Kidney epithelial cell (primary cell): ENCODE measurements around the gene SYNE2. TPM values are rescaled to one million over a fixed set of nuclear protein-coding genes. Genes with fewer than 3 reads are reported as not detected.

Experiments
- DNase-seq: peaks from one replicate; pipeline ENCODE4 v3.0.0-alpha.2; 2010; ENCODE audit warnings: low read depth
- H3K27me3 ChIP-seq: 2 replicates; pipeline ENCODE4 v1.6.0; 2011; ENCODE audit warnings: low read length; ENCODE audit not compliant: control insufficient read depth, insufficient read depth
- H3K36me3 ChIP-seq: 2 replicates; pipeline ENCODE4 v1.5.1; 2011; ENCODE audit warnings: low read length; ENCODE audit not compliant: control insufficient read depth, insufficient read depth
- H3K4me3 ChIP-seq: 2 replicates; pipeline ENCODE4 v1.5.1; 2011; ENCODE audit warnings: low read depth, mild to moderate bottlenecking, control low read depth, low read length
- total RNA-seq: library from RNA; depleted of rRNA; stranded (reverse); fragments of >200 nt; gene quantifications from 2 replicates; pipeline ENCODE4 v1.2.3, GENCODE V29; 2015
- TF ChIP-seq, protein P1 (sequence below): IDR thresholded peaks from 2 replicates; pipeline ENCODE4 v1.5.1; 2011; ENCODE audit warnings: mild to moderate bottlenecking, moderate library complexity, low read length, control low read depth, inconsistent platforms; ENCODE audit not compliant: insufficient read depth, poor library complexity, severe bottlenecking

Gene SYNE2
- total RNA-seq, 1 donor from 2014 or later, result 35.7 TPM

DNA sequence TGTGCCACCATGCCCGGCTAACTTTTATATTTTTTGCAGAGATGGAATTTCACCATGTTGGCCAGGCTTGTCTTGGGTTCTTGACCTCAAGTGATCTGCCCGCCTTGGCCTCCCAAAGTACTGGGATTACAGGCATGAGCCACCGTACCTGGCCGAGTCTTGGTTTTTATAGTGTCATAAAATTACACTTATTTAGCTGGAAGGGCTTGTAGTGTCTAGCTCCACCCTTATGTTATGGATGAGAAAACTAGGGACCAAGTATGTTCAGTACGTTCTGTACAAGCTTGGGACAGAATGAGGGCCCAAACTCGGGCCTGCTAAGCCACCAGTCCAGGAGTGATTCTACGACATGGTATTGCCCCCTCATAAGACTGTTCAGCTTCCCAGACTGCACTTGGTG lies 35.1 kb downstream of the SYNE2 start:
- Histone ChIP-seq H3K36me3 (no peaks in the 10 kb centered on the region), H3K27me3 (no peaks in the 10 kb centered on the region), H3K4me3 (no peak overlapping the region)
- TF ChIP-seq, protein P1, sequence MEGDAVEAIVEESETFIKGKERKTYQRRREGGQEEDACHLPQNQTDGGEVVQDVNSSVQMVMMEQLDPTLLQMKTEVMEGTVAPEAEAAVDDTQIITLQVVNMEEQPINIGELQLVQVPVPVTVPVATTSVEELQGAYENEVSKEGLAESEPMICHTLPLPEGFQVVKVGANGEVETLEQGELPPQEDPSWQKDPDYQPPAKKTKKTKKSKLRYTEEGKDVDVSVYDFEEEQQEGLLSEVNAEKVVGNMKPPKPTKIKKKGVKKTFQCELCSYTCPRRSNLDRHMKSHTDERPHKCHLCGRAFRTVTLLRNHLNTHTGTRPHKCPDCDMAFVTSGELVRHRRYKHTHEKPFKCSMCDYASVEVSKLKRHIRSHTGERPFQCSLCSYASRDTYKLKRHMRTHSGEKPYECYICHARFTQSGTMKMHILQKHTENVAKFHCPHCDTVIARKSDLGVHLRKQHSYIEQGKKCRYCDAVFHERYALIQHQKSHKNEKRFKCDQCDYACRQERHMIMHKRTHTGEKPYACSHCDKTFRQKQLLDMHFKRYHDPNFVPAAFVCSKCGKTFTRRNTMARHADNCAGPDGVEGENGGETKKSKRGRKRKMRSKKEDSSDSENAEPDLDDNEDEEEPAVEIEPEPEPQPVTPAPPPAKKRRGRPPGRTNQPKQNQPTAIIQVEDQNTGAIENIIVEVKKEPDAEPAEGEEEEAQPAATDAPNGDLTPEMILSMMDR, result no peak
- no peak for DNase-seq

DNA sequence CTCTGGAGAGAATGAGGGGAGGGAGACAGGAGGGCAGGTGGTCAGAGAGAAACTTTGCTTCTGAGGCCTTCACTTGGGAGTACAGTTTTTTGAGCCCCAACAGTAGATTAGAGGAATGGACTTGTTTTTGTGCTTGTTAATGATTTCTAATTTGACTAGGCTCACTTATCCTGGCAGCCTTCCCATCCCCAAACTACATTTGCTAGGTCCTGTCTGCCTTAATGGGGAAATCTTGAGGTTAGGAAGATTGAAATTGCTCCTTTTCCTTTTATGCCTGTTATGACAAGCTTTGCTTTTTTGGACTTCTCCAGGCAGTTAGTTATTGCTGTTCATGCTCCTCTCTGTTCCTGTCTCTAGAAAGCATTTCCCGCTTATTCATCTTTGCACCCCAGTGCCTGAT lies 37.7 kb downstream of the SYNE2 start:
- H3K36me3 ChIP-seq, result no peaks in the 10 kb centered on the region
- no peak for DNase-seq
- H3K27me3 ChIP-seq, result no peaks in the 10 kb centered on the region
- TF ChIP-seq, protein P1, result no peak
- H3K4me3 ChIP-seq, result no peak overlapping the region

DNA sequence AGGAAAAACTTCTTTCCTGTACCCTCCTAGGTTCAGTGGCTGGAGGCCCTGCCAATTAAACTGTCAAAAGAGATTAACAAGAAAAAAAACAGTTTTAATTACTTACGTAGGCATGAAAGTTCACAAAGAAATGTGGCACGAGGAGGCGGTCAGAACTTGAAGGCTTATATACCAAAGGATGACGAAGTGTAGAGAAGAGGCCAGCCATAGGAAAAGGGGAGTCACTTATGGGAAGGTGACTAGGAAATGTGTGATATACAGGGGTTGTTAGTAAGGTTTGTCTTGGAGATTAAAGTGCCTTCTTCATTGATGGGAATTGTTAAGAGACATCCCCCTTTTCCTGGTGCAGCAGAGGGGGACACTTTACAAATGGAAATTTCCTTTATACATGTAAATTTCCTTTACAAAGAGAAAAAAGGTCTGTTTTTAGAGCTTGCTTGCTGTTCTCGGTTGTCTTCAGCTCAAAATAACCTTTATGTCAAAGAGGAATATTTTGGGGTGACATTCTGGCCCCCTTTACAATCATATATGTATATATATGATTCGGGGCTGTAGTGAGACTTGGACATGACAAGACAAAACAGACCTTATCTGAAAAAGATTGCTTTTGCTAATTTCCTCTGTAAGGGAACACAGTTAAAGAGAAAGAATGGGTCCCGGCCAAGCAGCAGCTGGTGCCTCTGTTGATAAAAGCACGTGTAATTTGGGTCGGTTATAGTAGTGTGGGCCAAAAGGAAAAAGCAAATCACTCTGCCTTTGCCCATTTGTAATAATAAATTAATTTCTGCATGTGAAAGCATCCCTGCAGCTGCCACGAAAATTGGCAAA lies 38.6 kb downstream of the SYNE2 start:
- Histone ChIP-seq H3K27me3 (no peaks in the 10 kb centered on the region), H3K36me3 (no peaks in the 10 kb centered on the region), H3K4me3 (no peak overlapping the region)
- no peak for DNase-seq
- TF ChIP-seq, protein P1, result no peak

DNA sequence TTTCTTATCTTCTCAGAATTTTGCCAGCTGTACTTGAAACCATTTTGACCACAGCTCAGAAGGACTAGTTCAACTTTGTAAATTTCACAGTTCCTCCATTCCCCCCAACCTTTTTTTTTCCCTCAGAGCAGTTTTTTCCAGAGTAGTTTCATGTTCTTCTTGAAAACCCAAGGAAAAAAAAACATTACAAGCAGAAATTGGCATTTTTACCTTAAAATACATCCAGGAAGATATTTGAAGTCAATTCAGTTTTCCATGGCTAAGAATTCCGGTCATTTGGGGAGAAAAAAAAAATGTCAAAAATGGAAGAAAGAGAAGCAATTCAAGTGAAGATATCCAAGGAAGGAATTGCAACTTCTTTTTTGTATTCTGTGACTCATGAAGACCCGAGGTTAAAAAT lies 39.5 kb downstream of the SYNE2 start:
- DNase-seq, result no peak
- Histone ChIP-seq H3K27me3 (no peaks in the 10 kb centered on the region), H3K4me3 (no peak overlapping the region), H3K36me3 (no peaks in the 10 kb centered on the region)
- TF ChIP-seq, protein P1, result no peak

DNA sequence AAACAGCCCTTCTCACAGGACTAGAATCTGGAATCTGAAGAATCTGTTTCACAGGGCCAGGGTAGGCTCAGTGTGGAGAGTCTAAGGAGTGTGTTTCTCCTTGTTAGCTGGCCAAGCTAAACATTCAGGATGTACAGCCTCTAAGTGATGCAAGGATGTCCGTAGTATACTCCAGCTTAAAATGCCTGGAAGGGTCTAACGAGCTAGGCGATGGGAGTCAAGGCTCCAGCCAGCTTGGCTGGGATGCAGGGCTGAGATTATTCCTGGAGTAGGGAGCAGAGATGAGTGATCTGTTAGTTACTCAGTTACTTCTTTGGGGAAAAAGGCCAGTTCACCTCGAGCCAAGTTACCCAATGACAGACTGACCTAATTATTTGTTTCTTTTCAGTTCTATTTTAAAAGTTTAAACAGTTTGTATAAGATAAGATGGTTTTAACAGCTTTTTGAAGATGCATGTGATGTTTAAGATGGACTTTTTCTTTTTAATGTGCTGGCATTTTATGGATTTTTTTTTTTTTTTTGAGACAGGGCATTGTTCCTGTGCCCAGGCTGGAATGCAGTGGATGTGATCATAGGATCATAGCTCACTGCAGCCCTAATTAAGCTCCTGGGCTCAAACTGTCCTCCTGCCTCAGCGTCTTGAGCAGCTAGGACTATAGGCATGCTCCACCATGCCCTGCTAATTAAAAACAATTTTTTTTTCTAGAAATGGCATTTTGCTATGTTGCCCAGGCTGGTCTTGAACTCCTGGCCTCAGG lies 41.1 kb downstream of the SYNE2 start:
- TF ChIP-seq, protein P1, result no peak
- Histone ChIP-seq H3K27me3 (no peaks in the 10 kb centered on the region), H3K36me3 (no peaks in the 10 kb centered on the region), H3K4me3 (no peak overlapping the region)
- peak; percentile 43 for DNase-seq
